Mucosa of descending colon (tissue), 3 donors: ENCODE measurements around the gene LITAF. TPM values are rescaled to one million over a fixed set of nuclear protein-coding genes. Genes with fewer than 3 reads are reported as not detected.

Experiments used
- ATAC-seq: fragments of 200-7000 bp; cut with Tn5 transposase; one replicate; pipeline ENCODE4 v1.9.1; 2020; ENCODE audit warnings: mild to moderate bottlenecking, moderate library complexity
- DNase-seq, 3 donors: peaks; one replicate each; pipeline ENCODE4 v3.0.0-alpha.2; 2020
- H3K36me3 ChIP-seq: fragments of 200-600 bp; one replicate; pipeline ENCODE4 v1.8.0; 2021; ENCODE audit warnings: low read depth, mild to moderate bottlenecking
- H3K4me1 ChIP-seq: fragments of 200-600 bp; one replicate; pipeline ENCODE4 v1.8.0; 2021; ENCODE audit warnings: low read depth, mild to moderate bottlenecking
- H3K4me3 ChIP-seq: fragments of 200-600 bp; one replicate; pipeline ENCODE4 v1.8.0; 2021; ENCODE audit warnings: mild to moderate bottlenecking
- H3K9me3 ChIP-seq: fragments of 200-600 bp; one replicate; pipeline ENCODE4 v1.8.0; 2021; ENCODE audit warnings: mild to moderate bottlenecking
- CTCF ChIP-seq: fragments of 200-600 bp; IDR thresholded peaks from one replicate; pipeline ENCODE4 v1.8.0; 2022; ENCODE audit warnings: antibody characterized with exemption, mild to moderate bottlenecking
- intact Hi-C, 2 donors: fragments of 100-400 bp; cut with DNase I in 1 of 2; cut with micrococcal nuclease in 1 of 2; formaldehyde crosslinking; loops; one replicate each; pipeline versions ENCODE4 v1.11.0 to v1.11.1; 2022; cut with DNase I, micrococcal nuclease
- total RNA-seq, 3 donors: library from RNA; stranded (reverse); fragmentation: NEBNext Ultra II Directional in 2 of 3; extraction: Animal tissue kit (Norgen Biotek cat#: 25700) in 2 of 3; gene quantifications; one replicate each; pipeline versions ENCODE4 v1.2.1 to v1.2.4, GENCODE V29; 2021 to 2023
- donor health status: DM: no; HTN: no; CAD: no; lungs with moderate emphysema.
- donor health status: DM: no; HTN: no; CAD: no.
- donor health status: DM: no; HTN: yes; CAD: no.

Gene LITAF
- total RNA-seq, 3 donors from 2014 or later, result 140 to 308 (median 246) TPM

GRCh38 chr16:11633113-11633512 lies 46.4 kb upstream of the LITAF start:
- TF ChIP-seq CTCF, result no peak
- DNase-seq (no peak), ATAC-seq (no peak)
- no peaks in the 10 kb centered on the region for H3K36me3 ChIP-seq
- peaks cover 10% of the 10 kb centered on the region for H3K4me1 ChIP-seq
- H3K9me3 ChIP-seq, result no peaks in the 10 kb centered on the region
- intact Hi-C loops, result no loop called here
- H3K4me3 ChIP-seq, result no peak overlapping the region

DNA sequence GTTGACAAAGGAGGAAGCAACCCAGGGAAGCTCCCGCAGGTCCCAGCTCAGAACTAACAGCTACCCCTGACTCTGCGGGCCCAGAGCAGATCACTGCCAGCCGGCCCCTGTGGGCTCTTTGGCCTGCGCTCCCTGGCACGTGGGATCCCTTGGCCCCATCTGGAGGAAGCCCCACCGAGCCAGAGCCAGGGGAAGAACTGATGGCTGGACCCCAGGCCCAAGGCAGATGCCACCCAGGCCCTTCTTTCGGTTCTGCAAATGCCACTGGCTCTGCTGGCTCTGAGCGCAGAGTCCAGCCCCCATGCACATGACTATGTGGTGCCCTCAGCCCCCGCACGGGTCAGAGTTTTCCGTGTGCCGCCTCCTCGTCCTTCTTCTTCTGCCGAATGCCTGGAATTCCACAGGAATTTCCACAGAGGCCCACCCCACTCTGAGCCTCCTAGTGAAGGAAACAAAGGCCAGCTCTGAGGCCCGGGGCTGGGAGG lies 45.8 kb upstream of the LITAF start:
- no peak overlapping the region for H3K4me3 ChIP-seq
- DNase-seq, result peak in 2 of 3 donors; percentile 41 to 50
- H3K4me1 ChIP-seq, result peaks cover 10% of the 10 kb centered on the region
- no peaks in the 10 kb centered on the region for H3K36me3 ChIP-seq
- ATAC-seq, result no peak
- no peaks in the 10 kb centered on the region for H3K9me3 ChIP-seq
- TF ChIP-seq CTCF, result no peak
- intact Hi-C loops, result no loop called here

DNA sequence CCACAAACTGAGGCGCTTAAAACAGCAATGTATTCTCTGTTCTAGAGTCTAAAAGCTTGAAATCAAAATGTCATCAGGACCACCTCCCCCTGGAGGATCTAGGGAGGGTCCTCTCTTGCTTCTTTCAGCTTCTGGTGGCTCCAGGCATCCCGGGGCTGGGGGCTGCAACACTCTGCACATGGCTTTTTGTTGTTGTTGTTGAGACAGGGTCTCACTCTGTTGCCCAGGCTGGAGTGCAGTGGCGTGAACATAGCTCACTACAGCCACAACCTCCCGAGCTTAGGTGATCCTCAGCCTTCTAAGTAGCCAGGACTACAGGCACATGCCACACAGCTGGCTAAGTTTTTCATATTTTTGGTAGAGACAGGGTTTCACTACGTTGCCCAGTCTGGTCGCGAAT lies 44.5 kb upstream of the LITAF start:
- H3K9me3 ChIP-seq, result no peaks in the 10 kb centered on the region
- intact Hi-C loops, result no loop called here
- DNase-seq (no peak), ATAC-seq (no peak)
- no peaks in the 10 kb centered on the region for H3K36me3 ChIP-seq
- H3K4me3 ChIP-seq, result no peak overlapping the region
- TF ChIP-seq CTCF, result no peak
- peaks cover 6% of the 10 kb centered on the region for H3K4me1 ChIP-seq

DNA sequence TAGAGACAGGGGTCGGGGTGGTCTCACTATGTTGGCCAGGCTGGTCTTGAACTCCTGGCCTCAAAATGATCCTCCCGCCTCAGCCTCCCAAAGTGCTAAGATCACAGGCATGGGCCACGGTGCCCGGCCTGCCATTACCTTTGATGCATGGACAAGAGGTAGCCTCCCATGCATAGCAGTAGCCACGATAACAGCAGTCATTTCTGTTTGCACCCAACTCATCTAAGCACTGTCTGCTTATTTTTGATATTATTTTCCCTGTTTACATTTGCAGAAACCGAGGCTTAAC lies 44.0 kb upstream of the LITAF start:
- no peak for TF ChIP-seq CTCF
- no peaks in the 10 kb centered on the region for H3K9me3 ChIP-seq
- H3K36me3 ChIP-seq, result no peaks in the 10 kb centered on the region
- H3K4me3 ChIP-seq, result no peak overlapping the region
- no peak for DNase-seq
- no peak for ATAC-seq
- intact Hi-C loops, result no loop called here
- H3K4me1 ChIP-seq, result peaks cover 4% of the 10 kb centered on the region

GRCh38 chr16:11630046-11630767 lies 43.5 kb upstream of the LITAF start:
- H3K4me1 ChIP-seq, result no peaks in the 10 kb centered on the region
- DNase-seq, result no peak
- no peak for TF ChIP-seq CTCF
- H3K4me3 ChIP-seq, result no peak overlapping the region
- H3K9me3 ChIP-seq, result no peaks in the 10 kb centered on the region
- intact Hi-C loops, result no loop called here
- H3K36me3 ChIP-seq, result no peaks in the 10 kb centered on the region
- ATAC-seq, result no peak
